Neural progenitor cell (in vitro differentiated cells): ENCODE data around the gene MSANTD3. TPM values are rescaled to one million over a fixed set of nuclear protein-coding genes. Genes with fewer than 3 reads are reported as not detected.

ENCODE experiments used
- DNase-seq: peaks from one replicate; pipeline ENCODE4 v3.0.0-alpha.2; 2016; ENCODE audit warnings: low spot score
- H2AFZ ChIP-seq: fragments of 200-600 bp; sonication (generic); replicated peaks from 2 replicates; pipeline ENCODE4 v1.6.1; 2016; ENCODE audit warnings: antibody characterized with exemption
- H3F3A ChIP-seq: fragments of 200-600 bp; sonication (generic); 2 replicates; pipeline ENCODE4 v1.6.1; 2016; ENCODE audit warnings: antibody characterized with exemption, low read depth
- H3K27ac ChIP-seq: fragments of 200-600 bp; sonication (generic); 2 replicates; pipeline ENCODE4 v1.5.1; 2016; ENCODE audit warnings: mild to moderate bottlenecking
- H3K27me3 ChIP-seq: fragments of 200-600 bp; sonication (generic); 2 replicates; pipeline ENCODE4 v1.6.1; 2016; ENCODE audit warnings: mild to moderate bottlenecking, moderate library complexity
- H3K36me3 ChIP-seq: fragments of 200-600 bp; sonication (generic); 2 replicates; pipeline ENCODE4 v1.5.1; 2016
- H3K4me1 ChIP-seq: fragments of 200-600 bp; sonication (generic); 2 replicates; pipeline ENCODE4 v1.6.1; 2016; ENCODE audit warnings: mixed run types
- H3K4me2 ChIP-seq: fragments of 200-600 bp; sonication (generic); 2 replicates; pipeline ENCODE4 v1.6.1; 2016
- H3K4me3 ChIP-seq: fragments of 200-600 bp; sonication (generic); 2 replicates; pipeline ENCODE4 v1.5.1; 2016
- H3K79me2 ChIP-seq: fragments of 200-600 bp; sonication (generic); 2 replicates; pipeline ENCODE4 v1.6.1; 2016; ENCODE audit warnings: low read depth
- H3K9ac ChIP-seq: fragments of 200-600 bp; sonication (generic); 2 replicates; pipeline ENCODE4 v1.6.1; 2016
- H3K9me3 ChIP-seq: fragments of 200-600 bp; sonication (generic); 2 replicates; pipeline ENCODE4 v1.5.1; 2016; ENCODE audit warnings: low read depth
- H4K20me1 ChIP-seq: fragments of 200-600 bp; sonication (generic); 2 replicates; pipeline ENCODE4 v1.6.1; 2016; ENCODE audit warnings: low read depth
- H3K27ac Mint-ChIP-seq: 3 replicates; pipeline ENCODE4 v1.8.0; 2021; ENCODE audit warnings: mixed read lengths
- H3K27me3 Mint-ChIP-seq: 2 replicates; pipeline ENCODE4 v1.8.0; 2022; ENCODE audit warnings: low read depth, mild to moderate bottlenecking, inconsistent platforms, moderate library complexity, mixed read lengths; ENCODE audit not compliant: insufficient read depth
- H3K36me3 Mint-ChIP-seq: 3 replicates; pipeline ENCODE4 v1.8.0; 2021; ENCODE audit warnings: mixed read lengths
- H3K4me1 Mint-ChIP-seq: 3 replicates; pipeline ENCODE4 v1.8.0; 2021; ENCODE audit warnings: mixed read lengths
- H3K4me3 Mint-ChIP-seq: 3 replicates; pipeline ENCODE4 v1.8.0; 2021; ENCODE audit warnings: mild to moderate bottlenecking, moderate library complexity, mixed read lengths
- H3K9me3 Mint-ChIP-seq: 3 replicates; pipeline ENCODE4 v1.8.0; 2020; ENCODE audit warnings: mixed read lengths
- EZH2 ChIP-seq: fragments of 200-600 bp; sonication (generic); IDR thresholded peaks from 2 replicates; pipeline ENCODE4 v1.6.1; 2017; ENCODE audit warnings: antibody characterized with exemption, mild to moderate bottlenecking, moderate library complexity
- EZH2phosphoT487 ChIP-seq: fragments of 200-600 bp; sonication (generic); IDR thresholded peaks from 2 replicates; pipeline ENCODE4 v1.6.1; 2017; ENCODE audit warnings: antibody characterized with exemption
- total RNA-seq: library from RNA; depleted of rRNA; stranded (reverse); fragments of >200 nt; gene quantifications from 2 replicates; pipeline ENCODE4 v1.2.3, GENCODE V29; 2015; ENCODE audit warnings: low replicate concordance
- TF ChIP-seq, protein P1 (sequence below): fragments of 200-600 bp; sonication (generic); IDR thresholded peaks from 2 replicates; pipeline ENCODE4 v1.5.1; 2017; ENCODE audit warnings: antibody characterized with exemption, mild to moderate bottlenecking

Gene MSANTD3
- total RNA-seq, 1 donor from 2014 or later, result 67.7 TPM

- Histone ChIP-seq H3K79me2 (peaks cover 39% of the 10 kb centered on the region), H3K27me3 (no peaks in the 10 kb centered on the region), H3K36me3 (peaks cover 14% of the 10 kb centered on the region), H3K27ac (no peak overlapping the region), H3F3A (peaks cover 24% of the 10 kb centered on the region), H3K4me2 (no peak overlapping the region), H2AFZ (no peak overlapping the region), H3K9ac (no peak overlapping the region), H3K4me3 (no peak overlapping the region), H3K9me3 (no peaks in the 10 kb centered on the region), H4K20me1 (peaks cover 50% of the 10 kb centered on the region), H3K4me1 (peaks cover 16% of the 10 kb centered on the region)
- Mint-ChIP-seq H3K36me3 (peaks cover 44% of the 10 kb centered on the region), H3K27me3 (no peaks in the 10 kb centered on the region), H3K4me3 (no peak overlapping the region), H3K27ac (no peak overlapping the region), H3K9me3 (peaks cover 9% of the 10 kb centered on the region), H3K4me1 (peaks cover 3% of the 10 kb centered on the region)
- no peak for DNase-seq
- TF ChIP-seq EZH2phosphoT487 (no peak), EZH2 (no peak)
These were observed 21.3 kb downstream of the MSANTD3 start for GRCh38 chr9:100448266-100448665.

GRCh38 chr9:100449420-100449819 is 22.5 kb downstream of the MSANTD3 start:
- Mint-ChIP-seq H3K27ac (no peak overlapping the region), H3K36me3 (peaks cover 51% of the 10 kb centered on the region), H3K4me1 (peaks cover under 1% of the 10 kb centered on the region), H3K27me3 (no peaks in the 10 kb centered on the region), H3K9me3 (peaks cover 13% of the 10 kb centered on the region), H3K4me3 (no peak overlapping the region)
- Histone ChIP-seq H3K27ac (no peak overlapping the region), H2AFZ (no peak overlapping the region), H3K79me2 (peaks cover 27% of the 10 kb centered on the region), H3K4me1 (peaks cover 5% of the 10 kb centered on the region), H4K20me1 (peaks cover 42% of the 10 kb centered on the region), H3K27me3 (no peaks in the 10 kb centered on the region), H3K36me3 (peaks cover 14% of the 10 kb centered on the region), H3F3A (peaks cover 20% of the 10 kb centered on the region), H3K4me2 (no peak overlapping the region), H3K4me3 (no peak overlapping the region), H3K9ac (no peak overlapping the region), H3K9me3 (no peaks in the 10 kb centered on the region)
- TF ChIP-seq, protein P1, sequence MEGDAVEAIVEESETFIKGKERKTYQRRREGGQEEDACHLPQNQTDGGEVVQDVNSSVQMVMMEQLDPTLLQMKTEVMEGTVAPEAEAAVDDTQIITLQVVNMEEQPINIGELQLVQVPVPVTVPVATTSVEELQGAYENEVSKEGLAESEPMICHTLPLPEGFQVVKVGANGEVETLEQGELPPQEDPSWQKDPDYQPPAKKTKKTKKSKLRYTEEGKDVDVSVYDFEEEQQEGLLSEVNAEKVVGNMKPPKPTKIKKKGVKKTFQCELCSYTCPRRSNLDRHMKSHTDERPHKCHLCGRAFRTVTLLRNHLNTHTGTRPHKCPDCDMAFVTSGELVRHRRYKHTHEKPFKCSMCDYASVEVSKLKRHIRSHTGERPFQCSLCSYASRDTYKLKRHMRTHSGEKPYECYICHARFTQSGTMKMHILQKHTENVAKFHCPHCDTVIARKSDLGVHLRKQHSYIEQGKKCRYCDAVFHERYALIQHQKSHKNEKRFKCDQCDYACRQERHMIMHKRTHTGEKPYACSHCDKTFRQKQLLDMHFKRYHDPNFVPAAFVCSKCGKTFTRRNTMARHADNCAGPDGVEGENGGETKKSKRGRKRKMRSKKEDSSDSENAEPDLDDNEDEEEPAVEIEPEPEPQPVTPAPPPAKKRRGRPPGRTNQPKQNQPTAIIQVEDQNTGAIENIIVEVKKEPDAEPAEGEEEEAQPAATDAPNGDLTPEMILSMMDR, result no peak
- TF ChIP-seq EZH2, result no peak
- TF ChIP-seq EZH2phosphoT487, result no peak
- DNase-seq, result no peak

DNA sequence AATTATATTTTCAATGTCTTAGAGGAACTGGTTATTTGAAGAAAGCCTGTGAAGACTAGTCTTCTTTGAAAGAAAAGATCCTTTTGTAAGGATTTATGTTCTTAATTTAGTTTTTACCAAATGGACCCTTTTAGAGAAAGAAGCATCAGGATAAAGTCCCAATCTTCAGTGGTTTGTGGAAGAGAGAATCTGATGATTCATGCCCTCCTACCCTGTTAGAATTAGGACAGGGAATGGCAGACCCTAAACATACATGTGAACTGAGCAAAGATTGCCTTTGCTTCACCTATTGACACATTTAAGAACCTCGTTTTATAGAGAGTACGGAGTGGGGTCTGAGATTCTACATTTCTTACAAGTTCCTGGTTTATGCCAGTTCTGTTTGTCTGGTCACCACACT is 26.0 kb downstream of the MSANTD3 start:
- TF ChIP-seq EZH2phosphoT487, result no peak
- TF ChIP-seq EZH2, result no peak
- TF ChIP-seq, protein P1, result no peak
- Histone ChIP-seq H3K9ac (no peak overlapping the region), H2AFZ (no peak overlapping the region), H3K36me3 (peaks cover 9% of the 10 kb centered on the region), H3K27ac (no peak overlapping the region), H3K79me2 (peaks cover 5% of the 10 kb centered on the region), H4K20me1 (peaks cover 14% of the 10 kb centered on the region), H3F3A (no peaks in the 10 kb centered on the region), H3K4me1 (no peaks in the 10 kb centered on the region), H3K4me3 (no peak overlapping the region), H3K9me3 (no peaks in the 10 kb centered on the region), H3K27me3 (no peaks in the 10 kb centered on the region), H3K4me2 (no peak overlapping the region)
- Mint-ChIP-seq H3K27ac (no peak overlapping the region), H3K4me3 (no peak overlapping the region), H3K27me3 (no peaks in the 10 kb centered on the region), H3K9me3 (peaks cover 13% of the 10 kb centered on the region), H3K4me1 (peaks cover 2% of the 10 kb centered on the region), H3K36me3 (peaks cover 54% of the 10 kb centered on the region)
- no peak for DNase-seq

DNA sequence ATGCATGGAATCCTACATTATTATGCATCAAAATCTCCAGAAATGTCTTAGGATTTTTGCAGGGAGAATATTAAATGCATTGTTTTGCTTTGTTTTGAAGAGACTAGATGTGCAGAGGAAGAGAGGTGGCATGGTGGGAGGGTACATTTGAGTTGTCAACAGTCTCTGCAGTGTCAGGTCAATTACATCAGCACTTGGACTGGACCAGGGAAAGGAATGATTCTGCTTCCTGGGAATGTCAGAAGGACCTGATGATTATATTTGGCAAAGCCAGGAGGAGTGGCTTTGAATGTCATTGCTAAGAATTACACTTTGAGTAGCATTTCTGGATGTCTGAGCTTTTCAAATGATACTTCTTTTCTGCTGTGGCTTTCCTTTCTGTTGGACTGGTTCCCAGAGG is 28.5 kb downstream of the MSANTD3 start:
- Histone ChIP-seq H3K9me3 (no peaks in the 10 kb centered on the region), H3K9ac (no peak overlapping the region), H4K20me1 (peaks cover 4% of the 10 kb centered on the region), H3K4me2 (no peak overlapping the region), H3K4me3 (no peak overlapping the region), H3F3A (peaks cover 4% of the 10 kb centered on the region), H2AFZ (no peak overlapping the region), H3K79me2 (no peaks in the 10 kb centered on the region), H3K27ac (no peak overlapping the region), H3K36me3 (peaks cover 9% of the 10 kb centered on the region), H3K4me1 (no peaks in the 10 kb centered on the region), H3K27me3 (no peaks in the 10 kb centered on the region)
- peaks cover 3% of the 10 kb centered on the region for H3K27me3 Mint-ChIP-seq
- no peak overlapping the region for H3K27ac Mint-ChIP-seq
- DNase-seq, result no peak
- H3K4me3 Mint-ChIP-seq, result no peak overlapping the region
- peaks cover 2% of the 10 kb centered on the region for H3K4me1 Mint-ChIP-seq
- H3K36me3 Mint-ChIP-seq, result peaks cover 49% of the 10 kb centered on the region
- TF ChIP-seq EZH2phosphoT487 (no peak), EZH2 (no peak)
- TF ChIP-seq, protein P1, result no peak
- peaks cover 13% of the 10 kb centered on the region for H3K9me3 Mint-ChIP-seq
